ENCODE measurements around the gene ADAM19. TPM values are rescaled to one million over a fixed set of nuclear protein-coding genes. Genes with fewer than 3 reads are reported as not detected.

The ADAM19 gene, protein sequence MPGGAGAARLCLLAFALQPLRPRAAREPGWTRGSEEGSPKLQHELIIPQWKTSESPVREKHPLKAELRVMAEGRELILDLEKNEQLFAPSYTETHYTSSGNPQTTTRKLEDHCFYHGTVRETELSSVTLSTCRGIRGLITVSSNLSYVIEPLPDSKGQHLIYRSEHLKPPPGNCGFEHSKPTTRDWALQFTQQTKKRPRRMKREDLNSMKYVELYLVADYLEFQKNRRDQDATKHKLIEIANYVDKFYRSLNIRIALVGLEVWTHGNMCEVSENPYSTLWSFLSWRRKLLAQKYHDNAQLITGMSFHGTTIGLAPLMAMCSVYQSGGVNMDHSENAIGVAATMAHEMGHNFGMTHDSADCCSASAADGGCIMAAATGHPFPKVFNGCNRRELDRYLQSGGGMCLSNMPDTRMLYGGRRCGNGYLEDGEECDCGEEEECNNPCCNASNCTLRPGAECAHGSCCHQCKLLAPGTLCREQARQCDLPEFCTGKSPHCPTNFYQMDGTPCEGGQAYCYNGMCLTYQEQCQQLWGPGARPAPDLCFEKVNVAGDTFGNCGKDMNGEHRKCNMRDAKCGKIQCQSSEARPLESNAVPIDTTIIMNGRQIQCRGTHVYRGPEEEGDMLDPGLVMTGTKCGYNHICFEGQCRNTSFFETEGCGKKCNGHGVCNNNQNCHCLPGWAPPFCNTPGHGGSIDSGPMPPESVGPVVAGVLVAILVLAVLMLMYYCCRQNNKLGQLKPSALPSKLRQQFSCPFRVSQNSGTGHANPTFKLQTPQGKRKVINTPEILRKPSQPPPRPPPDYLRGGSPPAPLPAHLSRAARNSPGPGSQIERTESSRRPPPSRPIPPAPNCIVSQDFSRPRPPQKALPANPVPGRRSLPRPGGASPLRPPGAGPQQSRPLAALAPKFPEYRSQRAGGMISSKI
- 10 to 100 TPM in 3 of 4 donors, 1 to 10 TPM in 1; 2.4 to 25.6 (median 15.3) TPM for total RNA-seq

GRCh38 chr5:157575381-157576020, at the start of gene ADAM19:
Gene ADAM19 (minus strand): TSS chr5:157575775. CDS start chr5:157575696, 79 bp downstream.
- H3K27ac ChIP-seq = peak within 1 kb of the TSS; percentile 84 to 88
- intact Hi-C loops (cut with DNase I; ENCODE audit: low total_unique reads) = loop anchor here (10.0 kb wide), 1 partner anchor 61 kb away; no protein-coding TSS in a partner anchor
- peak within 1 kb of the TSS; percentile 70 to 80 for H3K4me3 ChIP-seq
- no peaks in the 10 kb centered on the region for H3K27me3 ChIP-seq
- no peaks in the 10 kb centered on the region for H3K4me1 ChIP-seq
- no peaks in the 10 kb centered on the region for H3K9me3 ChIP-seq
- no peaks in the 10 kb centered on the region for H3K36me3 ChIP-seq
- TF ChIP-seq, protein P1, sequence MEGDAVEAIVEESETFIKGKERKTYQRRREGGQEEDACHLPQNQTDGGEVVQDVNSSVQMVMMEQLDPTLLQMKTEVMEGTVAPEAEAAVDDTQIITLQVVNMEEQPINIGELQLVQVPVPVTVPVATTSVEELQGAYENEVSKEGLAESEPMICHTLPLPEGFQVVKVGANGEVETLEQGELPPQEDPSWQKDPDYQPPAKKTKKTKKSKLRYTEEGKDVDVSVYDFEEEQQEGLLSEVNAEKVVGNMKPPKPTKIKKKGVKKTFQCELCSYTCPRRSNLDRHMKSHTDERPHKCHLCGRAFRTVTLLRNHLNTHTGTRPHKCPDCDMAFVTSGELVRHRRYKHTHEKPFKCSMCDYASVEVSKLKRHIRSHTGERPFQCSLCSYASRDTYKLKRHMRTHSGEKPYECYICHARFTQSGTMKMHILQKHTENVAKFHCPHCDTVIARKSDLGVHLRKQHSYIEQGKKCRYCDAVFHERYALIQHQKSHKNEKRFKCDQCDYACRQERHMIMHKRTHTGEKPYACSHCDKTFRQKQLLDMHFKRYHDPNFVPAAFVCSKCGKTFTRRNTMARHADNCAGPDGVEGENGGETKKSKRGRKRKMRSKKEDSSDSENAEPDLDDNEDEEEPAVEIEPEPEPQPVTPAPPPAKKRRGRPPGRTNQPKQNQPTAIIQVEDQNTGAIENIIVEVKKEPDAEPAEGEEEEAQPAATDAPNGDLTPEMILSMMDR (IDR thresholded peaks at IDR 0.05) = peak in 3 of 4 experiments; percentile 1 to 37 (median 14)
- TF ChIP-seq POLR2A (IDR thresholded peaks at IDR 0.05) = peak in 1 of 2 donors; percentile 72
- DNase-seq = peak; percentile 59 to 67

DNA sequence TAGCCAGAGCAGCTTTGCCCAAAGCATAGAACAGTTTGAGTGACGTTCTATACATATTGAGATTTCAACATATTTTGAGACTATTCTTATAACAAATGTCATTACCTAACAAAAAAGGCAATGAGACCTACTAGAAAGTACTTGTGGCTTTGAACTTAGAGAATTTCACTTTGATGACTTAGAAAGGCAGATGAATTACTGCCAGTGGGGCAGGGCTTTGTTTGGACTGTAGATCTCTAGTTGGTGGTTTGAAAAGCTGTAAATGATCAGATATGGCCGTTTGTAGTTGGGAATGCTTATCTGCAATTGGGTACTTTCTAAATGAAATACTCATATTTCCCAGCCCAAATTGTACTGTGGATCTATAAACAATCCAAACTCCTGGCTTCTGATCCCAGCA, 48.6 kb upstream of the ADAM19 start:
- no peak for TF ChIP-seq POLR2A (IDR thresholded peaks at IDR 0.05)
- TF ChIP-seq, protein P1 (IDR thresholded peaks at IDR 0.05) = no peak
- Histone ChIP-seq H3K27ac (no peak overlapping the region), H3K27me3 (no peaks in the 10 kb centered on the region), H3K4me1 (no peaks in the 10 kb centered on the region), H3K36me3 (no peaks in the 10 kb centered on the region), H3K9me3 (no peaks in the 10 kb centered on the region), H3K4me3 (no peak overlapping the region)
- intact Hi-C loops (cut with DNase I; ENCODE audit: low total_unique reads) = no loop called here
- no peak for DNase-seq

GRCh38 chr5:157620776-157621175, 45.2 kb upstream of the ADAM19 start:
- Histone ChIP-seq H3K36me3 (no peaks in the 10 kb centered on the region), H3K4me1 (no peaks in the 10 kb centered on the region), H3K4me3 (no peak overlapping the region), H3K27ac (no peak overlapping the region), H3K27me3 (no peaks in the 10 kb centered on the region), H3K9me3 (no peaks in the 10 kb centered on the region)
- DNase-seq = no peak
- intact Hi-C loops (cut with DNase I; ENCODE audit: low total_unique reads) = no loop called here
- TF ChIP-seq, protein P1 (IDR thresholded peaks at IDR 0.05) = no peak
- no peak for TF ChIP-seq POLR2A (IDR thresholded peaks at IDR 0.05)

- Histone ChIP-seq H3K9me3 (no peaks in the 10 kb centered on the region), H3K4me1 (no peaks in the 10 kb centered on the region), H3K36me3 (no peaks in the 10 kb centered on the region), H3K27me3 (no peaks in the 10 kb centered on the region), H3K27ac (no peak overlapping the region), H3K4me3 (no peak overlapping the region)
- intact Hi-C loops (cut with DNase I; ENCODE audit: low total_unique reads) = no loop called here
- DNase-seq = no peak
- no peak for TF ChIP-seq POLR2A (IDR thresholded peaks at IDR 0.05)
These were observed 42.7 kb upstream of the ADAM19 start for GRCh38 chr5:157618191-157618765.

DNA sequence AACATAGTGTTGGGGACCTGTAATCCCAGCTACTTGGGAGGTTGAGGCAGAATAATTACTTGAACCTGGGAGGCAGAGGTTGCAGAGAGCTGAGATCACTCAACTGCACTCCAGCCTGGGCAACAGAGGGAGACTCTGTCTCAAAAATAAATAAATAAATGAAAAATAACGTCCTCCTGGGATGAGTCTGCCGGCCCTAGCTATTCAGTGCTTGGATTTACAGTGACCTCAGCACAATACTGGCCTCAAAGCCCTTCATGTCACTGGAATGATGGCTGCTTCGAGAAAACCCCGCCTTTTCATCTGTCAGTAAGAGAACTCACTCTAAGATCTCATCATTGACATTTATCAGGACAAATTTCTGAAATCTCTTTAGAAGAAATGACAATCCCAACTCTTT, 41.2 kb upstream of the ADAM19 start:
- H3K4me1 ChIP-seq = no peaks in the 10 kb centered on the region
- no peak for TF ChIP-seq POLR2A (IDR thresholded peaks at IDR 0.05)
- TF ChIP-seq, protein P1 (IDR thresholded peaks at IDR 0.05) = no peak
- H3K27ac ChIP-seq = no peak overlapping the region
- no peaks in the 10 kb centered on the region for H3K36me3 ChIP-seq
- no peaks in the 10 kb centered on the region for H3K27me3 ChIP-seq
- no peak for DNase-seq
- H3K4me3 ChIP-seq = no peak overlapping the region
- H3K9me3 ChIP-seq = no peaks in the 10 kb centered on the region
- intact Hi-C loops (cut with DNase I; ENCODE audit: low total_unique reads) = no loop called here

Measured in uterus (tissue), 4 donors.